ENCODE data around the gene SBF2. TPM values are rescaled to one million over a fixed set of nuclear protein-coding genes. Genes with fewer than 3 reads are reported as not detected.

The SBF2 gene
- total and polyA plus RNA-seq, 2 donors (not counting 1 experiment from before 2014, with no cell fraction given) = 5.6 to 17.7 TPM

GRCh38 chr11:10303558-10304363 is 9.7 kb upstream of the SBF2 start:
- Histone ChIP-seq H2AFZ (ENCODE audit: insufficient read depth, low read depth, low read length, poor library complexity, severe bottlenecking) (peak overlapping the region; percentile 95), H3K27ac (ENCODE audit: low read length in 2 of 2) (no peak overlapping the region), H3K36me3 (replicated peaks in 1 of 2; ENCODE audit: control extremely low read depth in 1 of 2, control insufficient read depth in 1 of 2, extremely low read depth in 1 of 2, insufficient read depth in 2 of 2, low read length in 1 of 2) (no peaks in the 10 kb centered on the region), H3K9me3 (ENCODE audit: control extremely low read depth in 1 of 3, control insufficient read depth in 2 of 3, insufficient read depth in 1 of 3, low read length in 2 of 3) (peaks cover 0 to 16% (median 0%) of the 10 kb centered on the region in 3 donors), H3K27me3 (replicated peaks in 1 of 4; ENCODE audit: control extremely low read depth in 1 of 4, control insufficient read depth in 3 of 4, insufficient read depth in 4 of 4, low read length in 3 of 4) (peaks cover 0 to 30% (median 15%) of the 10 kb centered on the region in 4 experiments), H3K4me3 (ENCODE audit: control extremely low read depth in 1 of 5, extremely low read depth in 1 of 5, insufficient read depth in 1 of 5, low read depth in 2 of 5, low read length in 4 of 5) (peak overlapping the region; percentile 57 to 92 (median 85)), H4K20me1 (ENCODE audit: control insufficient read depth, insufficient read depth, low read length, poor library complexity, severe bottlenecking) (no peaks in the 10 kb centered on the region), H3K4me1 (ENCODE audit: control insufficient read depth in 2 of 2, insufficient read depth in 2 of 2, low read length in 2 of 2) (peaks cover 42 to 58% of the 10 kb centered on the region in 2 donors), H3K4me2 (replicated peaks; ENCODE audit: low read depth, low read length, poor library complexity, severe bottlenecking) (peak overlapping the region; percentile 98), H3K9ac (ENCODE audit: low read length) (peak overlapping the region; percentile 82), H3K79me2 (ENCODE audit: control insufficient read depth, insufficient read depth, low read length) (no peaks in the 10 kb centered on the region)
- no peak for TF ChIP-seq EZH2 (IDR thresholded peaks at IDR 0.05; ENCODE audit: borderline replicate concordance, insufficient read depth, low read depth, low read length, poor library complexity, severe bottlenecking)
- no peak for TF ChIP-seq CTCF (IDR thresholded peaks at IDR 0.05)
- DNase-seq = peak; percentile 68
- H3K4me3 Mint-ChIP-seq = peak overlapping the region; percentile 98
- no peaks in the 10 kb centered on the region for H3K9me3 Mint-ChIP-seq (ENCODE audit: insufficient read depth)
- 1% methylated on average over 27 of the region's 29 CpGs for WGBS (ENCODE audit: insufficient coverage)
- intact Hi-C loops (cut with micrococcal nuclease) = loop anchor here (1.0 to 10.0 kb wide), 7 partner anchors 9 to 1621 kb away; partner anchors contain the start of genes AMPD3, CTR9, RNF141 and RPL27A
- POLR2A ChIA-PET = interaction anchor here (0.6 to 1.6 kb wide), 5 partner anchors 9 to 629 kb away, joined by 3 to 8 read pairs (median 4); no protein-coding TSS in a partner anchor
- H3K27me3 Mint-ChIP-seq = peaks cover 14% of the 10 kb centered on the region
- CTCF ChIA-PET = interaction anchor here (0.5 to 10.2 kb wide), 15 partner anchors 8 to 766 kb away, joined by 3 to 187 read pairs (median 5); partner anchors contain the start of gene WEE1
- no peak for ATAC-seq (ENCODE audit: low read depth)
- H3K27ac Mint-ChIP-seq = peak overlapping the region; percentile 82
- H3K4me1 Mint-ChIP-seq = peaks cover 54% of the 10 kb centered on the region

Measured in B cell (primary cell).